Fibroblast of villous mesenchyme (primary cell): ENCODE results near the gene HMGB1. TPM values are rescaled to one million over a fixed set of nuclear protein-coding genes. Genes with fewer than 3 reads are reported as not detected.

ENCODE experiments used
- DNase-seq: peaks from one replicate; pipeline ENCODE4 v3.0.0-alpha.2; 2010; ENCODE audit warnings: low read depth
- H3K4me3 ChIP-seq: 2 replicates; pipeline ENCODE4 v1.5.1; 2011; ENCODE audit warnings: low read depth, mild to moderate bottlenecking, low read length
- CTCF ChIP-seq: IDR thresholded peaks from 2 replicates; pipeline ENCODE4 v1.5.1; 2012; ENCODE audit warnings: low read depth, mild to moderate bottlenecking, low read length; ENCODE audit not compliant: insufficient read depth
- total RNA-seq: library from RNA; depleted of rRNA; stranded (reverse); fragments of >200 nt; gene quantifications from 2 replicates; pipeline ENCODE4 v1.2.3, GENCODE V29; 2012

Gene HMGB1
- total RNA-seq, 1 donor = 115 TPM

DNA sequence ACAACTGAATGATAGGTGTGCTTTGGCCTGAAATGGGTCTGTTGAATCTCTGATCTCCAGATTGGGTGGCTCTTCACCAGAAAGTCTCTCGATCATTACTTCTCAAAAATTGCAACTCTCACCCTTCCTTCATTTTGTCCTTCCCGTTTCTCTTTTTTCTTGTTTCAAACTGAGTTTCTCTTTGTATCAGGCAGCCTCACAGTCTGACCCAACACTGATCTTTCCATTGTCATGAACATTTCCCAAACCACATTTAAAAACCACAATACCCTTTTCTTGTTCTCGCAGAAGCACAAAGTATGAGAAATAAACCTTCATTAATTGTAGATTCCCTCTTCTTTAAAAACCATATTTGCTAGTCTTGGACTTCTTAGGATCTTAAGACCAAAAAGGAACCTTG is 33.6 kb upstream of the HMGB1 start:
- H3K4me3 ChIP-seq = no peak overlapping the region
- no peak for DNase-seq
- TF ChIP-seq CTCF = no peak

DNA sequence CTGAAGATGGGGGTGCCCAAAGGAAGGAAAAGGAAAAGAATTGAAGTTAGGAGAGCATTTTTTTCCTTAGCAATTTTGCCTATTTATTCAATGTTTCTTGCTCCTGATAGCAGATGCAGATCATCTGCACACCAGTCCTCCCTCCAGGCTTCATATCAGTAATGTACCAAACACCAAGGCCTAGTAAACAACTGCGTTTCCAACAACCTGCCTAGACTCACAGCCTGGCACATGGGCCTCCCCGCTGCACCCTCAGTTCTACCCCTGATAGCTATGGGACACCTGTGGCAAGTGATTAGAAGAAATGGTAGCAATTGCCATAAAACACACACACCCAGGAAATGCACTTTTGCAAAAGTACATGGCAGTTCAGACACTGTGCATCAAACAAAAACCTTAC is 30.4 kb upstream of the HMGB1 start:
- no peak for TF ChIP-seq CTCF
- DNase-seq = no peak
- H3K4me3 ChIP-seq = no peak overlapping the region

DNA sequence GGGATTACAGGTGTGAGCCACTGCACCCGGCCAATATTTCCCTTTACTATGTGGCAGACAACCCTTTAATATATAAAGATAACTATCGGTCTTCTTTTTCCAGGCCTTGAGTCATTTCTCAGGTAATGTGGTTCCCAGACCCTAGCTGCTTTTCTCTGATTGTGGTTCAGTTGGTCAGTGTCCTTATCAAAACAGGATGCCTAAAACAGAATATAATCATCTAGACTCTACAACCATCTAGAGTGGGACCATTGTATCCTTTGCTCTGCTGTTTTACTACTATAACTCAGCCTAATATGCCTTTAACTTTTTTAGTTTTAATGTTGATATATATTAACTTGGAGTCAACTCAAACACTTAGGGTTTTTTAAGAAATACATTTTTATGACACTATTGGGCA is 30.0 kb upstream of the HMGB1 start:
- DNase-seq = no peak
- no peak for TF ChIP-seq CTCF
- no peak overlapping the region for H3K4me3 ChIP-seq

- H3K4me3 ChIP-seq = no peak overlapping the region
- no peak for TF ChIP-seq CTCF
- DNase-seq = no peak
Observed at GRCh38 chr13:30493658-30494381, 28.1 kb upstream of the HMGB1 start.

GRCh38 chr13:30487075-30487470 is 21.3 kb upstream of the HMGB1 start:
- no peak for DNase-seq
- no peak overlapping the region for H3K4me3 ChIP-seq
- no peak for TF ChIP-seq CTCF

GRCh38 chr13:30486230-30487074 is 20.7 kb upstream of the HMGB1 start:
- TF ChIP-seq CTCF = no peak
- H3K4me3 ChIP-seq = no peak overlapping the region
- no peak for DNase-seq
